HS-5 (cell line): ENCODE measurements around the gene PRR14.
A peak's percentile ranks its signal among the peaks of the same experiment; 100 is the strongest.

ENCODE experiments used
- DNase-seq: peaks from one replicate; pipeline ENCODE4 v3.0.0-alpha.2; 2012; ENCODE audit warnings: low read depth

Gene PRR14

GRCh38 chr16:30650369-30651123 lies at the start of gene PRR14:
Gene PRR14, plus strand, starts transcription at chr16:30650960. Its CDS starts 686 bp downstream, at chr16:30651646.
- DNase-seq: peak; percentile 96

- no peak for DNase-seq
Measured at GRCh38 chr16:30601966-30602365, 48.8 kb upstream of the PRR14 start.

- DNase-seq: no peak
Measured at GRCh38 chr16:30602616-30603277, 48.0 kb upstream of the PRR14 start.

GRCh38 chr16:30603945-30604315 lies 46.8 kb upstream of the PRR14 start:
- no peak for DNase-seq

GRCh38 chr16:30604316-30604947 lies 46.3 kb upstream of the PRR14 start:
- no peak for DNase-seq

GRCh38 chr16:30605158-30605557 lies 45.6 kb upstream of the PRR14 start:
- no peak for DNase-seq

GRCh38 chr16:30606004-30606403 lies 44.8 kb upstream of the PRR14 start:
- no peak for DNase-seq

GRCh38 chr16:30609002-30609925 lies 41.5 kb upstream of the PRR14 start:
- DNase-seq: no peak

- DNase-seq: peak; percentile 97
Measured at GRCh38 chr16:30609926-30610839, 40.6 kb upstream of the PRR14 start, which contains the start of gene ZNF689. Gene ZNF689, minus strand, starts transcription at chr16:30610389. Its CDS starts 348 bp downstream, at chr16:30610041.

GRCh38 chr16:30615358-30616091 lies 35.2 kb upstream of the PRR14 start:
- DNase-seq: no peak

GRCh38 chr16:30619202-30619601 lies 31.6 kb upstream of the PRR14 start:
- DNase-seq: no peak

- no peak for DNase-seq
Measured at GRCh38 chr16:30619638-30620037, 31.1 kb upstream of the PRR14 start.

GRCh38 chr16:30620169-30620568 lies 30.6 kb upstream of the PRR14 start:
- DNase-seq: no peak

GRCh38 chr16:30621765-30622164 lies 29.0 kb upstream of the PRR14 start:
- no peak for DNase-seq

GRCh38 chr16:30622455-30623032 lies 28.2 kb upstream of the PRR14 start:
- no peak for DNase-seq

- DNase-seq: no peak
Measured at GRCh38 chr16:30623536-30624283, 27.1 kb upstream of the PRR14 start.

- no peak for DNase-seq
Measured at GRCh38 chr16:30626236-30626635, 24.5 kb upstream of the PRR14 start.

GRCh38 chr16:30628628-30629540 lies 21.9 kb upstream of the PRR14 start:
- peak; percentile 54 for DNase-seq
